Measurements from ENCODE around the gene HPSE2. TPM values are rescaled to one million over a fixed set of nuclear protein-coding genes. Genes with fewer than 3 reads are reported as not detected.

HPSE2 gene
- total and polyA plus RNA-seq, 2 of the 8 experiments (the other 6 are each of a cell fraction or from before 2014, with no cell fraction given) = 0.41 to 0.58 TPM

- Histone ChIP-seq H3K23ac (ENCODE audit: insufficient read length) (no peak overlapping the region), H3K4ac (replicated peaks; ENCODE audit: insufficient read length, low read depth, low read length) (no peak overlapping the region), H3K79me2 (ENCODE audit: control insufficient read depth in 1 of 2, insufficient read depth in 2 of 2, low read length in 2 of 2) (no peaks in the 10 kb centered on the region), H2AK5ac (ENCODE audit: low read depth, low read length) (no peak overlapping the region), H3K27ac (ENCODE audit: low read depth, low read length) (no peak overlapping the region), H4K20me1 (replicated peaks in 1 of 2; ENCODE audit: control insufficient read depth in 1 of 2, insufficient read depth in 2 of 2, low read length in 2 of 2) (no peaks in the 10 kb centered on the region), H2BK5ac (ENCODE audit: low read depth, low read length) (no peak overlapping the region), H2BK12ac (ENCODE audit: low read depth, low read length) (no peak overlapping the region), H3K4me1 (replicated peaks in 1 of 4; ENCODE audit: control insufficient read depth in 3 of 4, insufficient read depth in 4 of 4, low read length in 3 of 4) (peaks cover 0 to 5% (median 1%) of the 10 kb centered on the region in 4 experiments; a peak in 2 of 7 replicates), H2BK15ac (ENCODE audit: low read length) (no peak overlapping the region), H3K14ac (ENCODE audit: insufficient read length) (no peak overlapping the region), H3K36me3 (ENCODE audit: control insufficient read depth in 2 of 4, insufficient read depth in 4 of 4, low read length in 3 of 4) (no peaks in the 10 kb centered on the region), H2AFZ (ENCODE audit: low read length) (no peak overlapping the region), H3K4me3 (ENCODE audit: extremely low read depth in 1 of 4, insufficient read depth in 2 of 4, low read depth in 3 of 4, low read length in 4 of 4) (no peak overlapping the region), H2BK20ac (ENCODE audit: low read length) (no peak overlapping the region), H3K9me3 (ENCODE audit: insufficient read depth in 2 of 2, low read depth in 1 of 2, low read length in 1 of 2) (no peaks in the 10 kb centered on the region), H3K56ac (replicated peaks; ENCODE audit: insufficient read length, low read depth, low read length) (no peak overlapping the region), H3K27me3 (replicated peaks in 1 of 4; ENCODE audit: control insufficient read depth in 3 of 4, extremely low read depth in 1 of 4, insufficient read depth in 3 of 4, low read length in 3 of 4) (no peaks in the 10 kb centered on the region), H4K91ac (replicated peaks; ENCODE audit: insufficient read length, low read length) (no peak overlapping the region), H4K8ac (ENCODE audit: extremely low read depth, insufficient read depth, low read length) (no peak overlapping the region), H3K23me2 (ENCODE audit: low read depth, low read length) (no peaks in the 10 kb centered on the region), H4K5ac (ENCODE audit: insufficient read length, low read depth, low read length) (no peak overlapping the region), H2BK120ac (replicated peaks; ENCODE audit: low read depth, low read length) (no peak overlapping the region), H3K18ac (ENCODE audit: extremely low read depth, low read length) (no peak overlapping the region), H3K9ac (replicated peaks in 1 of 4; ENCODE audit: extremely low read depth in 1 of 4, low read depth in 3 of 4, low read length in 3 of 4) (no peak overlapping the region), H3K79me1 (ENCODE audit: low read depth, low read length) (no peaks in the 10 kb centered on the region), H3K4me2 (ENCODE audit: insufficient read depth in 1 of 2, low read depth in 2 of 2, low read length in 2 of 2) (no peak overlapping the region)
- DNase-seq (ENCODE audit: low read depth in 1 of 2, low spot score in 2 of 2) (no peak), FAIRE-seq (no peak)
- no peak for TF ChIP-seq SIX5 (IDR thresholded peaks at IDR 0.05; ENCODE audit: low read depth, low read length)
- no peak for TF ChIP-seq CBX8 (IDR thresholded peaks at IDR 0.05; ENCODE audit: borderline replicate concordance, low read depth, low read length)
- TF ChIP-seq MAFK (IDR thresholded peaks at IDR 0.05; ENCODE audit: low read depth, low read length) = no peak
- TF ChIP-seq RBBP5 (IDR thresholded peaks at IDR 0.05; ENCODE audit: borderline replicate concordance, low read depth, low read length) = no peak
- ChIA-PET POLR2A (ENCODE audit: partially characterized antibody) (no interaction called here), CTCF (ENCODE audit: partially characterized antibody) (interaction anchor here (0.9 to 1.6 kb wide), 5 partner anchors 8 to 805 kb away, joined by 3 to 4 read pairs (median 3); no protein-coding TSS in a partner anchor)
These were observed 761.0 kb downstream of the HPSE2 start for GRCh38 chr10:98474628-98475027.

Measured in H1 (cell line).